Body of pancreas (tissue), 4 donors: ENCODE measurements around the gene FOXP3.

Experiments used
- POLR2A ChIP-seq, 3 donors: fragments of 450-650 bp; IDR thresholded peaks; one replicate each; pipeline ENCODE4 v1.6.1; 2016; ENCODE audit warnings: antibody characterized with exemption in 3 of 3, mild to moderate bottlenecking in 2 of 3
- TF ChIP-seq, protein P1 (sequence below), 7 experiments: fragments of 450-650 bp in 4 of 7; fragments of 200-600 bp in 3 of 7; sonication (generic) in 3 of 7; IDR thresholded peaks; one replicate each; pipeline ENCODE4 v1.5.1; 2016 to 2019; ENCODE audit warnings: antibody characterized with exemption in 7 of 7

DNA sequence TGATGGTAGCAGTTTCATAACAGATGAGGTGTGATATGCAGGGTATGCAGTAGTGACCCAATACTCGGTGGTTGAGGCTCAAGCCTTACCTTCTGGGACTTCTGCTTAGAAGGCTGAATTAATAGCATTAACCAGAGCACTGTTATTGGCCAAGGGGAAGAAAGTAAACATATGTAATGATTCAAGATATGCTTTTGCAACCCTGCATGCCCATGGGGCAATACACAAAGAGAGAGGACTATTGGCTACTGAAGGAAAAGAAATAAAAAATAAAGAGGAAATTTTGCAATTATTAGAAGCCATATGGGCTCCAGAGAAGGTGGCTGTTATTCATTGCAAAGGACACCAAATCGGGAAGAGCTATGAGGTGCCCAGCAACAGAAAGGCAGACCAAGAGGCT, 47.7 kb upstream of the FOXP3 start:
- TF ChIP-seq, protein P1, sequence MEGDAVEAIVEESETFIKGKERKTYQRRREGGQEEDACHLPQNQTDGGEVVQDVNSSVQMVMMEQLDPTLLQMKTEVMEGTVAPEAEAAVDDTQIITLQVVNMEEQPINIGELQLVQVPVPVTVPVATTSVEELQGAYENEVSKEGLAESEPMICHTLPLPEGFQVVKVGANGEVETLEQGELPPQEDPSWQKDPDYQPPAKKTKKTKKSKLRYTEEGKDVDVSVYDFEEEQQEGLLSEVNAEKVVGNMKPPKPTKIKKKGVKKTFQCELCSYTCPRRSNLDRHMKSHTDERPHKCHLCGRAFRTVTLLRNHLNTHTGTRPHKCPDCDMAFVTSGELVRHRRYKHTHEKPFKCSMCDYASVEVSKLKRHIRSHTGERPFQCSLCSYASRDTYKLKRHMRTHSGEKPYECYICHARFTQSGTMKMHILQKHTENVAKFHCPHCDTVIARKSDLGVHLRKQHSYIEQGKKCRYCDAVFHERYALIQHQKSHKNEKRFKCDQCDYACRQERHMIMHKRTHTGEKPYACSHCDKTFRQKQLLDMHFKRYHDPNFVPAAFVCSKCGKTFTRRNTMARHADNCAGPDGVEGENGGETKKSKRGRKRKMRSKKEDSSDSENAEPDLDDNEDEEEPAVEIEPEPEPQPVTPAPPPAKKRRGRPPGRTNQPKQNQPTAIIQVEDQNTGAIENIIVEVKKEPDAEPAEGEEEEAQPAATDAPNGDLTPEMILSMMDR (IDR thresholded peaks at IDR 0.05), result no peak
- no peak for TF ChIP-seq POLR2A (IDR thresholded peaks at IDR 0.05)
